Measurements from ENCODE around the gene PGLYRP3.
A peak's percentile ranks its signal among the peaks of the same experiment; 100 is the strongest.

Gene PGLYRP3

DNA sequence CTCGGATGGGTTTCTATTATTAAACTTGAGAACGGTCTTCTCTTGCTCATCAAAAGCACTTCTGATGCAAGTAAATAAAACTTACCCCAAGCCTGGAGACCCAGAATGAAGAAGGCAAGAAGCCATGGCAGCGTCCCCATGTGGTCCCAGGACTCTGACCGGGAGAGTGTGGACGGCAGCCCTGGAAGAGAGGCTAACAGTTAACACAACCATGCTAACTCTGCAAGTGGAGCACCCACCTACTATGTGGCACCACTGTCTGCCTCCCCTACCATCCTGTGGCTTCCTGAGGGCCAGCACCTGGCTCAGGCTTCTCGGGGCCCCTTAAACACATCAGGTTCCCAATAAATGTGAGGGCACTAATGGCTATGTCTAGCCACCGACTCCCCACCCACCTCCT, 2.2 kb downstream of the PGLYRP3 start:
- DNase-seq = no peak

DNA sequence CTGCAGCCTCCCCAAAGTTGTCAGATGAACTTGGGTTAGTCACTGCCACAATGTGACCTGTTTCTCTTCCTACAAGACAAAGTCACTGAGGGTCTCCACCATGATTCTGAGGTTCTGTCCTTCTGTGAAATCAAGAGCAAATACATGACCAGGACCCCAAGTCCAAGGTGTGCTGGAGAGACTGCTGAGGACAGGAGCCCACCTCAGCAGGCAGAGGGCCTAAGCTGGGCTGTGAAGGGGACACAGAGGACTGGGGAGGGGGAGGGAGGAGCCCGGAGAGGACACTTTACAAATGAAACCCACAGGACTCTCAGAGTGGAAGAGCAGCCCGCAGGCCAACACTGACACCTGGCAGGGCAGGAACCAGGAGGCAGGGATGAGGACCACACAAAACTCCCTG, 3.3 kb downstream of the PGLYRP3 start:
- no peak for DNase-seq

DNA sequence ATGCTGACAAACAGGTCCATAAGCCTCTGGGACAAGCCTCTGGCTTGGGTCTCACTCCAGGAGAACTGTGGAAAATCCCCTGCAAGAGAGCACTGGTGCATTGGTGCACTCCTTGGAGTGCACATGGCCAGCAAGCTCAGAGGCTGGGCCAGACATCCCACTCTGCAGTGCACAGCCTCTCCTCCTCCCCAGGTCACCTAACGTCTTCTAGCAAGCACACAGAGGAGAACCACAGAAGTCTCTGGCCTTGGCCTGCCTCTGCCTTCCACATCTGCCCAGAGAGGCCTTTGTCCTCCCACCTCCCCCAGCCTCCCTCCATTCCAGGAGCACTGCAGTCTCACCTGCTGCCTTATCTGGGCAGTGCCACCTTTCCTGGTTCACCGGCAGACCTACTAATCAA, 4.2 kb downstream of the PGLYRP3 start:
- no peak for DNase-seq

DNA sequence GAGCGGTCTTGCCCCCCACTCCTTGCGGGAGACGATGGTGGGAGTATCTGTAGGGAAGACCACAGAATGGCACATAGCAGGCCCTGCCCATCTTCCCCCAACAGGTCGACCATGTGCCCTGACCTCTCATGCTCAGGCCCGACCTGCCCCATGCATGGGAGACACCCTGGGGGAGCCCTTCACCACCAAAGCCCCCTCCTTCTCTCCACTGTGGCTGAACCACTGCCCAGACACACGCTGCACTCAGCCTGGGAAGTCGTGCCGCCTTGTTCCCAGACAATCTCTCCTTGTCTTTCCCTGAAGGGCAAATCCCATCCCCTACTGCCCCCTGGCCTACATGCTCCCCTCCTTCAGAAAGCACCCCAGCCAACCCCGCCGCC, 5.5 kb downstream of the PGLYRP3 start:
- DNase-seq = no peak

DNA sequence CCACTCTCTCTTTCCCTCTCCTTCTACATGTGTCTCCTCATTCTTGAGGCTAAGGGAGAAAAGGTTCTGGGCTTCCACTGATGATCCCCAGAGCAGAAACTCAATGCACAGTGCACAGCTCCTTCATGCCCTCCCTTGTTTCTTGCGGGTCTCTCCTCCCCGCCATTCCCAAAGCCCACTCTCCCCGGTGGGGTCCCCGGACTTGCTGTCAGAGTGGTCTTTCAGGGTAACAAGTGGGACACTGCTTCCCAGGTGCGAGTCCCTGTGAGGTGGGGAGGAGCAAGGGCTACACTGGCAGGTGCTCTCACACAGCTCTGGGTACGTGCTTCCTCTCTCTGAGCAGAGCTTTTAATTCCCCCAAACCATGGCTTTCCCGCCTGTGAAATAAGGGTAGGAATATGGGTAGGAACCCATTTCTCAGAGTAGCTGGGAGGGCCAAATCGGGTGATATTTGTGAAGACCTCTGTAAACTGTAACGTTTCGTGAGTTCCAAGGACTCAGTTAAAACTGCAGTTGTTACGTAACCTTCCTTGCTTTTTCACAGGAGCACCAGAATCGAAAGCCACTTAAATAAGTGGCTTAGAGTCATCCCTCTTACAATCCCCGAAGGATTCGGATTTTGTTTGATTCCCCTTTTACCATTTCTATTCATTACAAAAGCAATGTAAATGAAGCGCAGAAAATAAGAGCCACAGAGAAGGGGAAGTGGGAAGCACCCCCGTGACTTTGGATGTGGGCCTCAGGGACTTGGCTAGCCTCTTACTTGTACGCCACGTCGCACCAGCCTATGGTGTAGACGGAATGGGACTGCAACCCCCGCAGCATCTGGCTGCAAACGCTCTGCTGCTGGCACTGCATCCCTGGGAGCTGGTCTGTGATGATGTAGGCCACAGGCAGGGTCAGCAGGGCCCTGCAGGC, 6.2 kb downstream of the PGLYRP3 start:
- no peak for DNase-seq

DNA sequence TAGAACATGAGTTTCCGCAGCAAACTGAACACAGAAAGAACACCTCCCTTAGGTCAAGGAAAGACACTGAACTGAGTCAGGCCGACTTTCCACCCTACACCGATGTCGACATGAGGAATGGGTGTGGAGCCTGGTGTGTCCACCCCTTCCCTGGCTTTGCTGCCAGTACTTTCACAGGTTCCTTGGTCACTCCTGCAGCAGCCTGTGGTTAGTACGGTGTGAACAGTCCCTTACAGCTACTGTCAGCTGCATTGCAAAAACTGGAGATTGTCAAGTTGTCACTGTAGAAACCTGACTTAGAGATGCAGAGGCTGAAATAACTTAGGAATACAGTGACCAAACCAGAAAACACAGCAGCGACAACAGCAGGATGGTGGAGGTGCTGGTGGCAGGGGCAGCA, 7.1 kb downstream of the PGLYRP3 start:
- no peak for DNase-seq

DNA sequence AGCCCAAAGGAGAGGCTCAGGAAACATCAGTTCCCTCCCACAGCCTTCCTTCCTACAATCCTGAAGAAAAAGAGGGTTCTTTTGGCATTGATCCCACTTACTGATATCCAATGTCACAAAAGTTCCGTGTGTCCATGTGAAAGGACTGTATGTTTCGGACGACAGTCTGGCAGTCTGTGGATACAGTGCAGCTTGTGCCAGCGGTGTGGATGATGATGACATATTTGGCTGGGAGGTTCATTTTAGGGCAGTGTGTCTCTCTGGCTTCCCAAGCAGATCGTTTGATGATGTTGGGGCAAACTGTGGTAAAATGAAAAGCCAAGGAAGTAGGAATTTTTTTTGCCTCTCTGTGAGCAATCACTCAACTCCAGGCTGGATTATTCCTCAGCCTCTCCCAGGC, 10.4 kb downstream of the PGLYRP3 start:
- DNase-seq = no peak

DNA sequence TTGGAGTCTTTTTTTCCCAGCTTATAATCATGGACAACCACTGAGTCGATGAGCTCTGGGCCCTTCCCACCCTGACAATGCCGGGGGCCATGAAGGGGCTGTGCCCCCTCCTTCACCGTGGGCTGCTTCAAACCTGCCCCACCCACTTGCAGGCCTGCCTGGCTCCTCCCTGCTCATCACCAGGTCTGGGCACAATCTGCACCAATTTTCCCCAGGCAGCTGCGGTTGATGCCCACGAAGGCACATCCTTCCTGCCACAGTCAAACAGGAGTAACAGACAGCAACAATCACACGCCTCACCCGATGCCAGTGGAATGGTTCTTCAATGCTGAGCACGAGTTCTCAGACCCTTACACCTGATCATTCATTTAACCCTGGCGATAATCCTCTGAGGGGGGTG, 18.9 kb downstream of the PGLYRP3 start:
- no peak for DNase-seq

DNA sequence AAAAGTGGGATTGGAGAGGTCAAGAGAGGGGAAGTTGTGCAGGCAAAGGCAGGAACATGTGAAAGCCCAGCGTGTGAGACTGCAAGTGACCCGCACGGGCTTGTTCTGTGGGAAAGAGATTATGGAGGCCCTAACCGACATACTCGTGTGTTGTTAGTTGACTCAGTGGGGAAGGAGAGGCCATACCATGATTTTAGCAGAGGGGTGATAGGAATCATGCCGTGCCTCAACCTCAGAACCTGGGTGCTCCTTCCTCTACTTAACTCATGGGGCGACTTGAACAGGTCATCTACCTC, 19.3 kb downstream of the PGLYRP3 start:
- no peak for DNase-seq

DNA sequence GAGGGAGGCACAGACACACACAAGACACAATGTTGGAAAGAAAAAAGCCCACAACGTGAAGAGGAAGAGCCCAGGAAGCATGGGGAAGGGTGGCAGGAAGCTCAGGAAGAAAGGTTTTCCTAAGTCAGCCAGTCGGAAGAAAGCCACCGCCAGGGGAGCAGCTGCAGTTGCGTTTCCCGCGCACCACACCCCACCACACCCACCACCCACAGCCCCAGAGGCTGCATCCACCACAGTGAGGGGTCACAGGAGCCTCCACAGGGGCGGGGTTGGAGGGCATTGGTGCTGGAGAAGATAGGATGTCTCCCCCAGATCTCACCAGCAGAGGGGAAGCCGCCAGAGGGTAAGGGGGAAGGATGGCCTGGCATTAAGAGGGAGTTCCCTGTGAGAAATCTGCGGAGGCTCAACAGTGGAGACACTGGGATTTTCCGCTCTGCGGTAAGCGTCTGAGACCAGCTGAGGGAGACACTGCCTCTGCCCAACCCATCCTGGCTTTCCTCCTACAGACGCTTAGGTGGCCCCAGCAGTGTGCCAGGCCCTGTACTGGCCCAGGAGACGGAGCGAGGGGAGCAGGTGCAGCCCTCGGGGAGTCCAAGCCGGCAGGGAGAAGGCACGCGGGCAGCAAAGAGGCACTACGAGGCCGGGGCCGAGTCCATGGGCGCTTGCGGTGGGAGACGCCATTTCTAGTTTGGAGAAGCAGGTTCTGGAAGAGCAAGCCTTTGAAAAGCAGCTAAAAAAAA, 19.8 kb downstream of the PGLYRP3 start:
- DNase-seq = no peak

DNA sequence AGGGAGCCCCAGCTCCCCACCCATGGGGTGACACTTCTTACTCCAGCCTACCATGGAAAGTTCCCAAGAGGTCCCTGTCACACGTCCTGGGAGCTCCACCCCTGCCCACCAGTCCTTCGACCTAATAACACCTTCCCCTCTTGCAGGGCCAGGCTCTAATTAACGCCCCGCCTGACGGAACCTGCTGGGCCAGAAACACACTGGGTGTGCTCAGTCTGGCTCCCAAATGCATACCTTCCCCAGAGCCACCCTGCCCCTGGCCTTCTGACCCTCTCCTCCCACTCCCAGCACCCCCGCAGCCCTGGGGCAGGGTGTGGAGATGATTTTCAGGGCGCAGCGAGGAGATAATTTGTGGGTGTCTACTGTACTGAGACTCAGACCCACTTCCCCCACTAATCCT, 20.6 kb downstream of the PGLYRP3 start:
- DNase-seq = no peak

DNA sequence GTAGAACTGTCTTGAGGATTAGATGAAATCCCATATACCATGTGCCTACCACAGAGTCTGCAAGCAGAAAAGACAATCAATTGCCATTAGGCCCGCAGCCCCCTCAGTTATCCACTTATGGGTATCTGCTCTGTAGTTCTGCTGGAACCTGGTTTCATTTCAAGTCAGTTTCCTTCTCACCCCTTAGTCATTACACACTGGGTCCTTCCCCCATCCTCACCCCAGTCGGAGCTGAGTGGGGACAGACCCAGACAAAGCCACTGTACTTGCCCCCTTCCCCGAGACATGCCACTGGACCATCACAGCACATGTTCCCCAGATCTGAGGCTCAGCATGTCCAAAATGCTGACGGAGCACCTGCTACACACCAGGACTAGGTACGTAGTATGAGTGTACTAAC, 21.2 kb downstream of the PGLYRP3 start:
- DNase-seq = no peak

DNA sequence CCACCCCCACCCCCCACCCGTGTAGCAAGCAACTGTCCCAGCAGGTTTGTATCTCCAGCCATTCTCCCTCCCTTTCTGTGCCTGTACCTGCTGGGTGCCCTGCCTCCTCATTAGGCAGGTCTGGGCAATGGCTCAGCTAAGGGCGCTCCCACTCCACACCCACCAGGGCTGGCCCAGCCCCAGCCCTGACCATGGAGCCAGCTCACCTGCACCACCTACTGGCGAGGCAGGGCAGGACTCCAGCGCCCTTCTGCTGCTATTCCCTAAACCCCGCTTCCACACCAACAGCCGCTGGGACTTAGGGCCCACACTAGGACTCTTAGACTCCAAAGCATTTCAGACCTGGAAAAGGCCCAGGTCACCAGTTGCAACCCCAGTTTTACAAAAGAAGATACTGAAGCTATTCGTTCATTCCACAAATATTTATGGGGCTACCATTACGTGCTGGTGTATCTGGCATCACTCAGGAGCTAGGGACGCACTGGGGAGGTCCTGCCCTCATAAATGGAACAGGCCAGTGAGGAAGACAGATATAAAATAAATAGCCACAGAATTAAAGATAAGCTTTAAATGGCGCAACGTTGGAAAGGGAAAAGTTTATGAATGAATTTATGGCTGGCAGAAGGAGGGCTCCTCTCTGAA, 24.0 kb downstream of the PGLYRP3 start:
- peak; percentile 65 for DNase-seq

DNA sequence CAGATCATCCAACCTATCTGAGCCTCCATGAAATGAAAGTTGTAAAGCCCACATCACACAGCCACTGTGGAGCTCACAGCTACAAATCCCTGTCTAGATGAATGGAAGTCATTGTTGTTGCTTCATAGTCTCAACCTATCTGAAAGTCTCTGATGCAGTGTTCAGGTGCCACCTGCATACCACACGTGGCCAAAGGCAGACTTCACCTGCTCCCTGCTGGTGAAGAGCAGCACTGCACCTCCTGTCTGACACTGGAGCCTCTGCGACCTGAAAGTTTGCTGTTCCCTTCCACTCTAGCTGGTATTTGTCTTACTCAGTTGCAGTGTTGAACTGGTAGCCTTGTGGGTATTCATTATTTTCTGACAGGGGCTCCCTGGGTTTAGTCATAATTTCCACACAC, 34.9 kb downstream of the PGLYRP3 start:
- DNase-seq = peak; percentile 70

DNA sequence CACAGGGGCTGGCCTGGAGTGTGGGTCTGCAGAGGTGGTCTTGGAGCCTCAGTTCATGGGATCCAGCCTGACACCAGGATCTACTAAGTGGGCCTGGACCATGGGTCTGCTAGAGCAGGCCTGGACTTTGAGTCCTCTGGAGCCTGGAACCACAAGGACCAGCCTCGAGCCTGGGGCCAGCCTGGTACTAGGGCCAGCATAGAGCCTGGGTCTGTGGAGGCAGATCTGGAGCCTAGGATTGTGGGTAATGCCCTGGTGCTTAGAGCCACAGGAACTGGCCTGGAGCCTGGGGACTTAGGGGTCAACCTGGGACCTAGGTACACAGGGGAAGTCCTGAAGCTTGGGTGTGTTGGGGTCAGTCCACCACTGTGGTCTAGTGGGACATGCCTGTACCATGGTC, 40.6 kb downstream of the PGLYRP3 start:
- DNase-seq = no peak

DNA sequence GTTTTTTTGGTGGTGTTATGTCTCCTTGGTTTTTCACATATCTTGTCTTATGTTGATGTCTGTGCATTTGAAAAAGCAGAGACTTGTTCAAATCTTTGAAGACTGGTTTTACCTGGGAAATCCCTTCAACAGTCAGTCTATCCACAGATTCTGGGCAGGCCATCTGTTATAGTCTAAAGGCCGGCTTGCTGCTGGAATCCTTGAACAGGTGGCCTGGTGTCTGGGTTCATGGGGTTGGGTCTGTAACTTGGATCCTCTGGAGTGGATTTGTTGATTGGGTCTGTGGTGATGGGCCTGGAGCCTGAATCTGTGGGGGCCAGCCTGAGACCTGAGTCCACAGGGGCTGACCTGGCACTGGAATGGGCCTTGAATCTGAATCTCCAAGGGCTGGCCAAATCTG, 41.0 kb downstream of the PGLYRP3 start:
- no peak for DNase-seq

DNA sequence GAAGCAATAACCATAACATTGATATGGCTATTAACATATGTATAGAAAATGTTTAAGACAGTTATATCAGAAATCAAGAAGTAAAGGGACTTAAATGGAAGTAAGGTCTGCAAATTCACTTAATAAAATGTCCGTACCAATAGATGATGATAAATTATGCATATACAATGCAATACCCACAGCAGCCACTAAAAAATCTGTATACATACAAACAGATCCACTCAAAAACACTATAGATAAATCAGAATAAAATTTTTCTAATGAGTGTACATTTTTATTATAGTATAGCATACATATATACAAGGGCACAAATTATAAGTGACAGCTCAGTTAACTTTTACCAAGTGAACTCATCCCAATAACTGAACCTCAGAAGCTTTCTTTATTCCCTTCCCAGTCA, 47.3 kb downstream of the PGLYRP3 start:
- DNase-seq = no peak

DNA sequence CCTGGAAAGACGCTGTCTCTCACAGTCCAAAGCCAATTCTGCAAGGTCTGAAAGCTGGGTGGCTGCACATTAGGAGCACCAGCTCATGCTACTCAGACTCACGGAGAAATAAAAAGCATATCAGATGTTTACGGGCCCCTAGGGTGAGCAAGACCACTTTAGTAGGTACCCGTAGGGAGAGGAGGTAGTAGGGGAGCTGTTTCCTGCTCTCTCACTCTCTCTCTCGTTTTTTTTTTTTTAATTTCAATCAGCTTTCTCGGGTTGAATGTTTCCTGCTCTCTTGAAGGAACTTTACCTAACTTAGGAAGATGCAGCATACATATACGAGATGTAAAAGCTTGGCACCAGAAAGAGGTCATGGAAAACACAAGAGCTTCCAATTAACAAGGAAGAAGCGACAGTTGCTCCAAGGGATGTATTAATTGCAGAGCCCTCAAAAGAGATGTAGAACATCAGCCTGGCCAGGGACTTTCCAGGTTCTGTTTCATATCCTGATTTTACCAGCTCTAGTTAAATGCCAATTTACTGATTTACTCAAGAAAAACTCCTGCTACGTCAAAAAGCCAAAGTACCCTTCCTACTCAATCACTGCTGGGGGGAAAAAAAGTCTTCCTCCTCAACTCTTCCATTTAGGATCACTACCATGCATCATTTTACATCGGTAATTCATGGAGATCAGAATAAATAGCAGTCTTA, 50.1 kb downstream of the PGLYRP3 start:
- DNase-seq = no peak

DNA sequence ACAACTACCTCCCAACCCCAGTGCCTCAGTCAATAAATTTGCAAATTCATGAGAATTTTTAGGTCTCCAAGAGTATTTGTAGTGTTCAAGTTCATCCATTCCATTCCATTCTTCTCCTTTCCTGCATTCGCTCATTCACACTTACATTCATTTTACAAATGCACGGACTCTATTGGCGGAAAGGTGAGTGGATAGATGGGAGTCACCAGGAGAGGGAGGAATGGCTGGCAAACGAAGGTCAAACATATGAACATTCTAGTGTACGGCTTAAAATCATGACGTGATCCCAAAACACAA, 50.7 kb downstream of the PGLYRP3 start:
- DNase-seq = no peak

DNA sequence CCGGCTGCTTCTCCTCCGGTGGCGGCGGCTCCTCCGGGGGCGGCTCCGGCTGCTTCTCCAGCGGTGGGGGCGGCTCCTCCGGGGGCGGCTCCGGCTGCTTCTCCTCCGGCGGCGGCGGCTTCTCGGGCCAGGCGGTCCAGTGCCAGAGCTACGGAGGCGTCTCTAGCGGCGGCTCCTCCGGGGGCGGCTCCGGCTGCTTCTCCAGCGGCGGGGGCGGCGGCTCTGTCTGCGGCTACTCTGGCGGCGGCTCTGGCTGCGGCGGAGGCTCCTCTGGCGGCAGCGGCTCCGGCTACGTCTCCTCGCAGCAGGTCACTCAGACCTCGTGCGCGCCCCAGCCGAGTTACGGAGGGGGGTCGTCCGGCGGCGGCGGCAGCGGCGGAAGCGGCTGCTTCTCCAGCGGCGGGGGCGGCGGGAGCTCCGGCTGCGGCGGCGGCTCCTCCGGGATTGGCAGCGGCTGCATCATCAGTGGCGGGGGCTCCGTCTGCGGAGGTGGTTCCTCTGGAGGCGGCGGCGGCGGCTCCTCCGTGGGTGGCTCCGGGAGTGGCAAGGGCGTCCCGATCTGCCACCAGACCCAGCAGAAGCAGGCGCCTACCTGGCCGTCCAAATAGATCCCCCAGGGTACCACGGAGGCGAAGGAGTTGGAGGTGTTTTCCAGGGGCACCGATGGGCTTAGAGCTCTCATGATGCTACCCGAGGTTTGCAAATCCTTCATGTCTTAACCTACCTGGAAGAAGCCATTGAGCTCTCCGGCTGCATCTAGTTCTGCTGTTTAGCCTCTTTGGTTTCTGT, 51.3 kb downstream of the PGLYRP3 start:
- DNase-seq = no peak

DNA sequence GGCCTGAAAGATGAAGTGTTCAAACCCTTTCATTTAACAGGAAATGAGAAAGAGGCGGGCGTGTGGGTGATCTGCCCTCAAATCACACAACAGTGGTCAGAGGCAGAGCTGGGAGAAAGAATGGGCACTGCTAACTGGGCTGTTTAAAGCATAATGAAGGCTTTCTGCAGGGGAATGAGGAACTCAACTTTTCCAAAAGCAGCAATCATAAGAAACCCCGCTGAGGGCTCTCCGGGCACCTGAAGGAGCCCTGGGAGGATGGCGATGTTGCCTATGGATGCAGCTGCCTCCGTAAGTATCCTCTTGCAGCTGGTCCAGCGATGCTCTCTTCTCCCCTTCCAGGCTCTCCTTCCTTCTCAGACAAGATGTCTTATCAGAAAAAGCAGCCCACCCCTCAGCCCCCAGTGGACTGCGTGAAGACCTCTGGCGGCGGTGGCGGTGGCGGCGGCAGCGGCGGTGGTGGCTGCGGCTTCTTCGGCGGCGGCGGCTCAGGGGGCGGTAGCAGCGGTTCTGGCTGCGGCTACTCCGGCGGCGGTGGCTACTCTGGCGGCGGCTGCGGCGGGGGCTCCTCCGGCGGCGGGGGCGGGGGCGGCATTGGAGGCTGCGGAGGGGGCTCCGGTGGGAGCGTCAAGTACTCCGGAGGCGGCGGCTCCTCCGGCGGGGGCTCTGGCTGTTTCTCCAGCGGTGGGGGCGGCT, 52.0 kb downstream of the PGLYRP3 start:
- no peak for DNase-seq

DNA sequence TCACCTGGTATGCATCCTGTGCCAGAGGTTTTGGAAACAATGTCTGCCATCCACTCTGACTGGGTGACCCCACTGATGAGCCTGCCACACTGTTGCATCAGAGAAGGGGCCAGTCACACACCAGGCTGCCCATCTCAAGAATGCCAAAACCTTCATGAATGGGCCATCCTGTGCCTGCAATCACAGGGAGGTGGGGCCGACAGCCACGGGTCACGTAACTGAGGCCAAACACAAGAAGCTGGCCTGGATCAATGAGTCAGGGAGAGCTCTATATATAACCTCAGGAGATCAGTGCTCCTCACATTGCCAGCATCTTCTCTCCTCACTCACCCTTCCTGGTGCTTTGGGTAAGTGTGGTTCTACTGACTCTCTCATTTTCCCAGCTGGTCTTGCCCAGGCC, 53.4 kb downstream of the PGLYRP3 start, which contains the start of gene LORICRIN:
TSS of gene LORICRIN (plus strand) at position 301 of the 400 bp plus-strand sequence. CDS start 1,263 bp downstream, outside the sequence.
- DNase-seq = no peak
